Measurements from ENCODE around the gene CHD6. TPM values are rescaled to one million over a fixed set of nuclear protein-coding genes. Genes with fewer than 3 reads are reported as not detected.

CHD6 gene
- total and polyA plus RNA-seq, 2 of the 13 experiments (the other 11 are each of a cell fraction or from before 2014, with no cell fraction given), result 14.4 to 52.0 TPM

- TF ChIP-seq YEATS4 (CRISPR knock-in tag; IDR thresholded peaks at IDR 0.05; ENCODE audit: borderline replicate concordance), result peak; percentile 58; the same call in 1 of the 2 replicates
- peak; percentile 98 for TF ChIP-seq FOXK2 (IDR thresholded peaks at IDR 0.05)
- TF ChIP-seq ZNF740 (CRISPR knock-in tag; IDR thresholded peaks at IDR 0.05), result no peak
- no peak for TF ChIP-seq WIZ (CRISPR knock-in tag; IDR thresholded peaks at IDR 0.05)
- TF ChIP-seq ZNF224 (CRISPR knock-in tag; IDR thresholded peaks at IDR 0.05), result no peak
- no peak for TF ChIP-seq SRF (IDR thresholded peaks at IDR 0.05; ENCODE audit: low read depth, low read length)
- peak; percentile 66; the same call in 1 of the 2 replicates for TF ChIP-seq SMARCE1 (IDR thresholded peaks at IDR 0.05; ENCODE audit: borderline replicate concordance)
- TF ChIP-seq FOXA3 (CRISPR knock-in tag; IDR thresholded peaks at IDR 0.05), result peak; percentile 99
- no peak for TF ChIP-seq ZNF788 (CRISPR knock-in tag; IDR thresholded peaks at IDR 0.05; ENCODE audit: borderline replicate concordance)
- peak; percentile 24; the same call in 1 of the 2 replicates for TF ChIP-seq ZMYM3 (CRISPR knock-in tag; IDR thresholded peaks at IDR 0.05)
- TF ChIP-seq ZNF225 (CRISPR knock-in tag; IDR thresholded peaks at IDR 0.05), result no peak
- no peak for TF ChIP-seq MLLT10 (CRISPR knock-in tag; IDR thresholded peaks at IDR 0.05)
- no peak for TF ChIP-seq MAFF (IDR thresholded peaks at IDR 0.05; ENCODE audit: low read depth, low read length)
- no peak for TF ChIP-seq ZNF546 (CRISPR knock-in tag; conservative IDR thresholded peaks at IDR 0.05)
- no peak for TF ChIP-seq ZBTB42 (CRISPR knock-in tag; IDR thresholded peaks at IDR 0.05)
- TF ChIP-seq NR0B2 (CRISPR knock-in tag; IDR thresholded peaks at IDR 0.05), result no peak
- no peak; the same call in 1 of the 2 replicates for TF ChIP-seq HMG20B (CRISPR knock-in tag; conservative IDR thresholded peaks at IDR 0.05)
- TF ChIP-seq ZNF530 (CRISPR knock-in tag; IDR thresholded peaks at IDR 0.05; ENCODE audit: low read depth), result no peak
- no peak for TF ChIP-seq PCBP2 (optimal IDR thresholded peaks at IDR 0.05; ENCODE audit: low read depth, low read length, poor library complexity, severe bottlenecking)
- no peak for TF ChIP-seq NBN (conservative IDR thresholded peaks at IDR 0.05)
- peak; percentile 61; the same call in 1 of the 2 replicates for TF ChIP-seq ZBTB25 (CRISPR knock-in tag; IDR thresholded peaks at IDR 0.05)
- TF ChIP-seq MTF1 (CRISPR knock-in tag; IDR thresholded peaks at IDR 0.05), result no peak
- peak; percentile 81; the same call in 1 of the 2 replicates for TF ChIP-seq RCOR2 (CRISPR knock-in tag; IDR thresholded peaks at IDR 0.05)
- peak; percentile 98 for TF ChIP-seq AHDC1 (CRISPR knock-in tag; IDR thresholded peaks at IDR 0.05; ENCODE audit: borderline replicate concordance)
- TF ChIP-seq GABPA (IDR thresholded peaks at IDR 0.05; ENCODE audit: low read depth, low read length), result no peak
- peak; percentile 27; the same call in 1 of the 2 replicates for TF ChIP-seq GABPA (CRISPR knock-in tag; IDR thresholded peaks at IDR 0.05; ENCODE audit: low read depth)
Observed at GRCh38 chr20:41497186-41497895, 120.8 kb downstream of the CHD6 start (continued).

All from HepG2 (cell line).